ENCODE results near the gene ZRANB3.

The ZRANB3 gene

GRCh38 chr2:135335256-135335655 is 195.8 kb downstream of the ZRANB3 start:
- H3K4me1 ChIP-seq (ENCODE audit: insufficient read depth, insufficient read length) = no peaks in the 10 kb centered on the region
- H3K9me3 ChIP-seq (ENCODE audit: insufficient read depth, low read length) = no peaks in the 10 kb centered on the region
- no peak overlapping the region for H3K9ac ChIP-seq (ENCODE audit: insufficient read length, low read depth)
- no peak for DNase-seq (ENCODE audit: low read depth, low spot score)
- TF ChIP-seq SUZ12 (IDR thresholded peaks at IDR 0.05; ENCODE audit: extremely low read depth, insufficient read depth, insufficient read length) (no peak), ZNF274 (IDR thresholded peaks at IDR 0.05; ENCODE audit: low read depth, low read length) (no peak), YY1 (IDR thresholded peaks at IDR 0.05; ENCODE audit: insufficient read depth, insufficient read length) (no peak)
- no peaks in the 10 kb centered on the region for H3K36me3 ChIP-seq (ENCODE audit: insufficient read depth, insufficient read length, low read length)
- no peak overlapping the region for H3K4me3 ChIP-seq (ENCODE audit: insufficient read length, low read depth)
- no peaks in the 10 kb centered on the region for H3K27me3 ChIP-seq (ENCODE audit: insufficient read depth, insufficient read length)

- Histone ChIP-seq H3K9me3 (ENCODE audit: insufficient read depth, low read length) (no peaks in the 10 kb centered on the region), H3K27me3 (ENCODE audit: insufficient read depth, insufficient read length) (no peaks in the 10 kb centered on the region), H3K4me3 (ENCODE audit: insufficient read length, low read depth) (no peak overlapping the region), H3K4me1 (ENCODE audit: insufficient read depth, insufficient read length) (no peaks in the 10 kb centered on the region), H3K9ac (ENCODE audit: insufficient read length, low read depth) (no peak overlapping the region), H3K36me3 (ENCODE audit: insufficient read depth, insufficient read length, low read length) (no peaks in the 10 kb centered on the region)
- no peak for DNase-seq (ENCODE audit: low read depth, low spot score)
- TF ChIP-seq SUZ12 (IDR thresholded peaks at IDR 0.05; ENCODE audit: extremely low read depth, insufficient read depth, insufficient read length) = no peak
- TF ChIP-seq ZNF274 (IDR thresholded peaks at IDR 0.05; ENCODE audit: low read depth, low read length) = no peak
- no peak for TF ChIP-seq YY1 (IDR thresholded peaks at IDR 0.05; ENCODE audit: insufficient read depth, insufficient read length)
Measured at GRCh38 chr2:135327146-135327545, 203.9 kb downstream of the ZRANB3 start.

GRCh38 chr2:135320465-135321355 is 210.3 kb downstream of the ZRANB3 start:
- Histone ChIP-seq H3K4me3 (ENCODE audit: insufficient read length, low read depth) (no peak overlapping the region), H3K27me3 (ENCODE audit: insufficient read depth, insufficient read length) (no peaks in the 10 kb centered on the region), H3K36me3 (ENCODE audit: insufficient read depth, insufficient read length, low read length) (no peaks in the 10 kb centered on the region), H3K9ac (ENCODE audit: insufficient read length, low read depth) (no peak overlapping the region), H3K4me1 (ENCODE audit: insufficient read depth, insufficient read length) (no peaks in the 10 kb centered on the region), H3K9me3 (ENCODE audit: insufficient read depth, low read length) (no peaks in the 10 kb centered on the region)
- no peak for TF ChIP-seq SUZ12 (IDR thresholded peaks at IDR 0.05; ENCODE audit: extremely low read depth, insufficient read depth, insufficient read length)
- TF ChIP-seq YY1 (IDR thresholded peaks at IDR 0.05; ENCODE audit: insufficient read depth, insufficient read length) = no peak
- no peak for TF ChIP-seq ZNF274 (IDR thresholded peaks at IDR 0.05; ENCODE audit: low read depth, low read length)
- DNase-seq (ENCODE audit: low read depth, low spot score) = no peak

- TF ChIP-seq ZNF274 (IDR thresholded peaks at IDR 0.05; ENCODE audit: low read depth, low read length) = no peak
- no peak for TF ChIP-seq SUZ12 (IDR thresholded peaks at IDR 0.05; ENCODE audit: extremely low read depth, insufficient read depth, insufficient read length)
- no peak for TF ChIP-seq YY1 (IDR thresholded peaks at IDR 0.05; ENCODE audit: insufficient read depth, insufficient read length)
Measured at GRCh38 chr2:135318808-135319207, 212.2 kb downstream of the ZRANB3 start.

GRCh38 chr2:135317375-135317774 is 213.6 kb downstream of the ZRANB3 start:
- Histone ChIP-seq H3K9me3 (ENCODE audit: insufficient read depth, low read length) (no peaks in the 10 kb centered on the region), H3K27me3 (ENCODE audit: insufficient read depth, insufficient read length) (no peaks in the 10 kb centered on the region), H3K36me3 (ENCODE audit: insufficient read depth, insufficient read length, low read length) (no peaks in the 10 kb centered on the region), H3K4me3 (ENCODE audit: insufficient read length, low read depth) (no peak overlapping the region), H3K9ac (ENCODE audit: insufficient read length, low read depth) (no peak overlapping the region), H3K4me1 (ENCODE audit: insufficient read depth, insufficient read length) (no peaks in the 10 kb centered on the region)
- TF ChIP-seq ZNF274 (IDR thresholded peaks at IDR 0.05; ENCODE audit: low read depth, low read length) = no peak
- no peak for TF ChIP-seq YY1 (IDR thresholded peaks at IDR 0.05; ENCODE audit: insufficient read depth, insufficient read length)
- TF ChIP-seq SUZ12 (IDR thresholded peaks at IDR 0.05; ENCODE audit: extremely low read depth, insufficient read depth, insufficient read length) = no peak
- no peak for DNase-seq (ENCODE audit: low read depth, low spot score)

More at GRCh38 chr2:135318808-135319207, 212.2 kb downstream of the ZRANB3 start:
- H3K9me3 ChIP-seq (ENCODE audit: insufficient read depth, low read length) = no peaks in the 10 kb centered on the region
- no peaks in the 10 kb centered on the region for H3K4me1 ChIP-seq (ENCODE audit: insufficient read depth, insufficient read length)
- H3K36me3 ChIP-seq (ENCODE audit: insufficient read depth, insufficient read length, low read length) = no peaks in the 10 kb centered on the region
- DNase-seq (ENCODE audit: low read depth, low spot score) = no peak
- no peaks in the 10 kb centered on the region for H3K27me3 ChIP-seq (ENCODE audit: insufficient read depth, insufficient read length)
- no peak overlapping the region for H3K9ac ChIP-seq (ENCODE audit: insufficient read length, low read depth)
- no peak overlapping the region for H3K4me3 ChIP-seq (ENCODE audit: insufficient read length, low read depth)

- Histone ChIP-seq H3K4me1 (ENCODE audit: insufficient read depth, insufficient read length) (peaks cover 3% of the 10 kb centered on the region), H3K27me3 (ENCODE audit: insufficient read depth, insufficient read length) (no peaks in the 10 kb centered on the region), H3K4me3 (ENCODE audit: insufficient read length, low read depth) (no peak overlapping the region), H3K9me3 (ENCODE audit: insufficient read depth, low read length) (no peaks in the 10 kb centered on the region), H3K36me3 (ENCODE audit: insufficient read depth, insufficient read length, low read length) (no peaks in the 10 kb centered on the region), H3K9ac (ENCODE audit: insufficient read length, low read depth) (no peak overlapping the region)
- TF ChIP-seq YY1 (IDR thresholded peaks at IDR 0.05; ENCODE audit: insufficient read depth, insufficient read length) (no peak), ZNF274 (IDR thresholded peaks at IDR 0.05; ENCODE audit: low read depth, low read length) (no peak), SUZ12 (IDR thresholded peaks at IDR 0.05; ENCODE audit: extremely low read depth, insufficient read depth, insufficient read length) (no peak)
- DNase-seq (ENCODE audit: low read depth, low spot score) = no peak
Measured at GRCh38 chr2:135311962-135312361, 219.1 kb downstream of the ZRANB3 start.

GRCh38 chr2:135311268-135311667 is 219.8 kb downstream of the ZRANB3 start:
- H3K36me3 ChIP-seq (ENCODE audit: insufficient read depth, insufficient read length, low read length) = no peaks in the 10 kb centered on the region
- no peak overlapping the region for H3K9ac ChIP-seq (ENCODE audit: insufficient read length, low read depth)
- H3K27me3 ChIP-seq (ENCODE audit: insufficient read depth, insufficient read length) = no peaks in the 10 kb centered on the region
- no peak overlapping the region for H3K4me3 ChIP-seq (ENCODE audit: insufficient read length, low read depth)
- H3K9me3 ChIP-seq (ENCODE audit: insufficient read depth, low read length) = no peaks in the 10 kb centered on the region
- H3K4me1 ChIP-seq (ENCODE audit: insufficient read depth, insufficient read length) = peaks cover 3% of the 10 kb centered on the region
- no peak for DNase-seq (ENCODE audit: low read depth, low spot score)
- TF ChIP-seq YY1 (IDR thresholded peaks at IDR 0.05; ENCODE audit: insufficient read depth, insufficient read length) (no peak), ZNF274 (IDR thresholded peaks at IDR 0.05; ENCODE audit: low read depth, low read length) (no peak), SUZ12 (IDR thresholded peaks at IDR 0.05; ENCODE audit: extremely low read depth, insufficient read depth, insufficient read length) (no peak)

All from NT2/D1 (cell line).